COLO668 (cell line): ENCODE data around the gene ZNF846.
"Not testable (repeated sequence)": the region's sequence is repeated elsewhere in the genome, so short reads cannot be mapped to it uniquely, and the experiment has no call there.

Source experiments
- DNase-seq: peaks from one replicate; lab custom pipeline; 2025; ENCODE audit not compliant: unreplicated experiment; lab: John Stamatoyannopoulos, UW

ZNF846 gene

DNA sequence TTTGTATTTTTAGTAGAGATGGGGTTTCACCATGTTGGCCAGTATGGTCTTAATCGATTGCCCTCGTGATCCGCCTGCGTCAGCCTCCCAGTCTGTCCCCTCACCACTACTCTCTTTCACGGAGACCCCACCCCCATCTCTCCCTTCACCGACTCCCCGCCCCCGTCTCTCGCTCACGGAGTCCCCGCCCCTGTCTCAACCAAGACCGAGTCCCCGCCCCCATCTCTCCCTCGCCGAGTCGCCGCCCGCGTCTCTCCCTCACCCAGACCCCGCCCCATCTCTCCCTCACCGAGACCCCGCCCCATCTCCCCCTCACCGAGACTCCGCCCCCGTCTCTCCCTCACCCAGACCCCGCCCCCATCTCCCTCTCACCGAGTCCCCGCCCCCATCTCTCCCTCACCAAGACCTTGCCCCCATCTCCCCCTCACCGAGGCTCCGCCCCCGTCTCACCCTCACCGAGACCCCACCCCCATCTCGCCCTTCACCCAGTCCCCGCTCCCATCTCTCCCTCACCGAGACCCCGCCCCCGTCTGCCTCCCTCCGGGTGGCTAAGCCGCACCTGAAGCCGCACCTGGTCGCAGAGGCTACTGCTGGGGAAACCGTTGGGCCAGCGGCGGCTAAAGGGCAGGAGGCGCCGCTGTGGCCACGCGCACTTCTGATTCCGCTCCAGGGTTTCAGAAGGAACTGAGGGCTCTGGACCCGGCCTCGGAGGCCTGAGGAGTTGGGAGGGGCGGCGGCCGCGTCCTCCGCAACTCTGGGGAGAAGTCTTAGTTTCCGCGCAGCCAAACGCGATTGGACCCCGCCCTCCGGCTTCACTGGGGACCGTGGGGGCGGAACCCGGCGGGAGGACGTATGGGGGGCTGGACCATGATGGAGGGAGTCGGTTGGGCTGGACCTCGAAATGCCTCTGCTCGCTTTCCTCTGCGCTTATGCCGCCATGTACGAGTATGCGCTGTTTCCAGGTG lies 17.1 kb upstream of the ZNF846 start:
- DNase-seq, result peak; percentile 100

- DNase-seq, result not testable (repeated sequence)
Measured at GRCh38 chr19:9784163-9784496, 15.6 kb upstream of the ZNF846 start.

GRCh38 chr19:9782338-9782737 lies 13.8 kb upstream of the ZNF846 start:
- no peak for DNase-seq

DNA sequence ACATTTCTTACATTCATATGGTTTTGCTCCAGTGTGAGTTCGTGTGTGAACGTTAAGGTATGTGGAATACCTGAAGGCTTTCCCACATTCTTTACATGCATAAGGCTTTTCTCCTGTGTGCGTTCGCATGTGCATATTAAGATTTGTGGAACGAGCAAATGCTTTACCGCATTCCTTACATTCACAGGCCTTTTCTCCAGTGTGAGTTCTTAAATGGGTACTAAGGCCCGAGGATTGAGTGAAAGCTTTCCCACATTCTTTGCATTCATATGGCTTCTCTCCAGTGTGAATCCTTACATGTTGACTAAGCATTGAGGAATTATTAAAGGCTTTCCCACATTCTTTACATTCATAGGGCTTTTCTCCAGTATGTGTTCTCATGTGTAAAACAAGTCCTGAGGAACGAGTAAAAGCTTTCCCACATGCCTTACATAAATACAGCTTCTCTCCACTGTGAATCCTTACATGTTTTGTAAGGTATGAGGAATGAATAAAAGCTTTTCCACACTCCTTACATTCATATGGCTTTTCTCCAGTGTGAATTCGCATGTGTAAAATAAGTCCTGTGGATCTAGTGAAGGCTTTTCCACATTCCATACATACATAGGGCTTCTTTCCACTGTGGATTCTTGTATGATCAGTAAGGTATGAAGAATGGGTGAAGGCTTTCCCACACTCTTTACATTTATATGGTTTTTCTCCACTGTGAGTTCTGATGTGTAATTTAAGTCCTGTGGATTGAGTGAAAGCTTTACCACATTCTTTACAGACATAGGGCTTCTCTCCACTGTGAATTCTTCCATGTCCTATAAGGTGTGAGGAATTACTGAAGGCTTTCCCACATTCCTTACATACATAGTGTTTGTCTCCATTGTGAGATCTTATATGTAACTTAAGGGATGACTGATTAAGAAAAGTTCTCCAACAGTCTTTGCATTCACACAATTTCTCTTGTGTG lies 10.7 kb downstream of the ZNF846 start:
- DNase-seq, result no peak

DNA sequence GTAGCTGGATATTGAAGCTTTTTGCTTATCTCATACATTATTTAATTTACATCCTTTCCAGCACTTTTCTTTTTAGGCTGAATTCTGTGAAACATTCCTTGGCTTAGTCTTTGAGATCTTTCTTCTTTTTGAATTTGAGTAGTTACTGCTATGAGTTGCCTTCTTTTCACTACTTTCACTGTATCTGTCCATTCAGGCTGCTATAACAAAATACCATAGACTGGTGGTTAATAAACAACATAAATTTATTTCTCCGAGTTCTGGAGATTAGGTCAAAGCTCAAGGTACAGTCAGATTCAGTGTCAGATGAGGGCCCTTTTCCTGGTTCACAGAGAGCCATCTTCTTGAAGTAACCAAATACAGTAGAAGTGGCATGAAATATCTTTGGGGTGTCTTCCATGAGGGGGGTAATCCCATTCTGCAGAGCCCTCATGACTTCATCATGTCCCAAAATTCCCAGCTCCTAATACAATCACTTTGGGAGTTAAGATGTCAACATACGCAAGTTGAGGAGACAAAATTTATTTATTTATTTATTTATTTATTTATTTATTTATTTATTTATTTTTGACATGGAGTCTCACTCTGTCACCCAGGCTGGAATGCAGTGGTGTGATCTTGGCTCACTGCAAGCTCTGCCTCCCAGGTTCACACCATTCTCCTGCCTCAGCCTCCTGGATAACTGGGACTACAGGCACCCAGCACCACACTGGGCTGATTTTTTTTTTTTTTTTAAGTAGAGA lies 15.7 kb downstream of the ZNF846 start:
- DNase-seq, result no peak

- no peak for DNase-seq
Measured at GRCh38 chr19:9751446-9751845, 17.1 kb downstream of the ZNF846 start.

- no peak for DNase-seq
Measured at GRCh38 chr19:9741476-9742171, 26.9 kb downstream of the ZNF846 start.

GRCh38 chr19:9735986-9736385 lies 32.6 kb downstream of the ZNF846 start:
- DNase-seq, result no peak

DNA sequence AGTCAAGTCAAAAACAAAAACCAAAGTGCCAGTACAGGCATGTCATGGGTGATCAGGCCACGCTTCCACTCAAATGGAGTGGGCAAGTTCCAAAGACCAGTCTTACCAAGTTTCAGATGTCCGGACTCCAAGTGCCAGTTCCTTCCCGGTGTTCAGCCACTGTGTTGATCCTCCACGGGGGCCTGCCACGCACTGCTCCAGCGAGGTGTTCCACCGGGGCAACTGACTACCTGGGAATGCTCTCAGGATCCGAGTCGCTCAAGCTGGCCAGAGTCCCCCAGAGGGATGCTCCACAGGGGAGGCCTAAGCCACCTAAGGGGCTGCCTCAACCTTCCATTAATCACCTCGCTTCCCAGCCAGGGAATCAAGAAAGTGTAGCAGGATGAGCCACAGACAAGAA lies 38.5 kb downstream of the ZNF846 start:
- not testable (repeated sequence) for DNase-seq

GRCh38 chr19:9729162-9729561 lies 39.4 kb downstream of the ZNF846 start:
- DNase-seq, result no peak

DNA sequence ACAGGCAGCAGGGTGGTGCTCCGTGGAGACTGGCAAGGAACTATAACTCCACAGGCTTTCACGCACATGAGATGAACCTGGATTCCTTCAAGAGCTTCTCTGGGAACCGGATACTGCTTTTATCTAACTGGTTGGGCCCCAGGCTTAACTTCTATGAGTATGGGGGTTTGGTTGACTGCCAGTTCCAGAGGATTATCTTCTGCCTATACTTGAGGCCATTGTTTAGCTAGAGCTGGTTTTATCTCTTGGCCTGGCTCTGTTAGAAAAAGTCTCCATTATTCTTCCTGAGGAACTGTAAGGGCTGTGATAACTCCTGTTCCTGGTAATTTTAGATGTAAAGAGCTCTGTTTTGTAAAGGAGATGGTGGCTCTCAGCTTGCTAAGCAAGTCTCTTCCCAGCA lies 40.9 kb downstream of the ZNF846 start:
- DNase-seq, result no peak

- DNase-seq, result not testable (repeated sequence)
Measured at GRCh38 chr19:9725508-9726201, 42.9 kb downstream of the ZNF846 start.

DNA sequence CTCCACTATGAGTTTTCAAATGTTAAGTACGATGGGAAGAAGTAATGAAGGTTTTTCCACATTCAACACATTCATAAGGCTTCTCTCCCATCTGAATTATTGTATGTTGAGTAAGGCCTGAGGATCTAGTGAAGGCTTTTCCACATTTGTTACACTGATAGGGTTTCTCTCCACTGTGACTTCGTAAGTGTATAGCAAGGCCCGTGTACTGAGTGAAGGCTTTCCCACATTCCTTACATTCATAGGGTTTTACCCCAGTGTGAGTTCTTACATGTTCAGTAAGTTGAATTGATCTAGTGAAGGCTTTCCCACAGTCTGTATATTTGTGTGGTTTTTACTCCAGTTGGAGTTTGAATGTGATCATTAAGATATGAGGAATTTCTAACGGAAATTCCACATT lies 44.4 kb downstream of the ZNF846 start:
- DNase-seq, result no peak

GRCh38 chr19:9721861-9722260 lies 46.7 kb downstream of the ZNF846 start:
- no peak for DNase-seq

DNA sequence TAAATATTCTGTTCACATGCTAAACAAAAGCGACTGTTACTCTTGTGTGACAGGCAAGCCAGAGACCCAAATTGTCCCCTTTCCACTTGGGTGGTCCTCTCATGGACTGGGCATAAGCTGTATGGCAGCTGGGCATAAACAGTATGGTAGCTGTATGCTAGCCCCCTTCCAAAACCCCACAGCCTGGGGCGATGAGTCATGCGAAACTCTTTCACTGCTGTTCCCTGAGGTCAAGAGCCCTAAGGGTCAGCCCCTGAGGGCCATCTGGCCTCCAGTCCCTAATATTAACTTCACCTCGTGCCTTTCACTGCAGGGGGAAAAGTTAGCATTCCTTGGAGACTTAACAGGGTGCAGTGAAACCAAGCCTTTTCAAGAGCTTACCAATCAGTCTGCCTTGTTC lies 48.0 kb downstream of the ZNF846 start:
- DNase-seq, result no peak

DNA sequence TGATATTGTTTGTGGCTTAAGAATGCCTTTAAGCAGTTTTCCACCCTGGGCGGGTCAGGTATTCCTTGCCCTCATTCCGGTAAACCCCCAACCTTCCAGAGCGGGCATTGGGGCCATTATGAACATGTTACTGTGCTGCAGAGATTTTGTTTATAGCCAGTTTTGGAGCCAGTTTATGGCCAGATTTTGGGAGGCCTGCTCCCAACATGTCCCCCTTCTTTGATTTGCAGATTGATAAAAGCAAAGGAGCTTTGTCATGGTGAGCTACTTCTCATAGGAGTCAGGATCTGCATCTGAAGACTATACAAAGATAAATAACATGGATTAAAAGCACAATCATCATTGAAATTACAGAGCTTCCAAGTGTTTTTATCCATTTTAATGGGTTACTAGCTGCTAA lies 56.7 kb downstream of the ZNF846 start:
- no peak for DNase-seq

DNA sequence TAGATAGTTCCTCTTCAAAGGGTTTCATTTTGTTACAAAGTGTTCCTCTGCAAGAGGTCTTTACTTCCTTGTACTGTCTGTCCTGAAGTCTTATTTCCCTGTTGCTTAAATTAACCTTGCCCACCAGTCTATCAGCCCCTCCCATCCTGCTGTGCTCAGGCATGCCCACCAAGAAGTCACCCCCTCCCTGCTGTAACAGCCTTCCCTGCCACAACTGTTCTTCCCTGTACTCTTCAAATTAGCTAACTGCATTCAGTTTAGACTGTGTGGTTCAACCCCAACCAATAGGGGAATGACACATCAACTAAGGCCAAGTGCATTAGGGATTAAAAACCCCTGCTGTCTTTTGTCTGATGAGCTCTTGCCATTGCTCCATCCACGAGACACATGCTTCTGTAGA lies 59.2 kb downstream of the ZNF846 start:
- no peak for DNase-seq

GRCh38 chr19:9705836-9706235 lies 62.7 kb downstream of the ZNF846 start:
- no peak for DNase-seq

DNA sequence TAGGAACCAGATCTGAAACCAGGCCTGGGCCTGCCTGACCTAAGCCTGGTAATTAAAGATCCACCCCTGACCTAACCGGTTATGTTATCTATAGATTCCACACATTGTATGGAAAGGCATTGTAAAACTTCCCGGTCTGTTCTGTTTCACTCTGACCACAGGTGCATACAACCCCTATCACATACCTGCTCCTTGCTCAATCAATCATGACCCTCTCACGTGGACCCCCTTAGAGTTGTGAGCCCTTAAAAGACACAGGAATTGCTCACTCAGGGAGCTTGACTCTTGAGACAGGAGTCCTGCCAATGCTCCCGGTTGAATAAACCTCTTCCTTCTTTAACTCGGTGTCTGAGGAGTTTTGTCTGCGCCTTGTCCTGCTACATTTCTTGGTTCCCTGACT lies 66.4 kb downstream of the ZNF846 start:
- no peak for DNase-seq
